Uterus (tissue), 4 donors: ENCODE data around the gene TOX2. TPM values are rescaled to one million over a fixed set of nuclear protein-coding genes. Genes with fewer than 3 reads are reported as not detected.

ENCODE experiments used
- DNase-seq, 2 donors: peaks; one replicate each; pipeline ENCODE4 v3.0.0-alpha.2; 2019 to 2020
- H3K27ac ChIP-seq, 2 donors: fragments of 200-600 bp; sonication (generic); 1 replicate in 1 of 2; 2 replicates in 1 of 2; pipeline ENCODE4 v1.5.1; 2016 to 2018
- H3K27me3 ChIP-seq, 2 donors: fragments of 200-600 bp; sonication (generic); one replicate each; pipeline ENCODE4 v1.5.1; 2018 to 2019; ENCODE audit warnings: control low read depth in 1 of 2
- H3K36me3 ChIP-seq, 2 donors: fragments of 200-600 bp; sonication (generic); one replicate each; pipeline ENCODE4 v1.5.1; 2019; ENCODE audit warnings: control low read depth in 1 of 2
- H3K4me1 ChIP-seq, 2 donors: fragments of 200-600 bp; sonication (generic); one replicate each; pipeline ENCODE4 v1.5.1; 2018 to 2019; ENCODE audit warnings: control low read depth in 1 of 2
- H3K4me3 ChIP-seq, 2 donors: fragments of 200-600 bp; sonication (generic); 1 replicate in 1 of 2; 2 replicates in 1 of 2; pipeline ENCODE4 v1.5.1; 2018 to 2019; ENCODE audit warnings: mild to moderate bottlenecking in 1 of 2
- H3K9me3 ChIP-seq, 2 donors: fragments of 200-600 bp; sonication (generic); one replicate each; pipeline ENCODE4 v1.5.1; 2019; ENCODE audit warnings: control low read depth in 1 of 2
- POLR2A ChIP-seq, 2 donors: fragments of 450-650 bp; IDR thresholded peaks; one replicate each; pipeline ENCODE4 v1.6.1; 2016; ENCODE audit warnings: antibody characterized with exemption in 2 of 2, mild to moderate bottlenecking in 1 of 2, moderate library complexity in 1 of 2
- intact Hi-C: fragments of 100-400 bp; cut with DNase I; formaldehyde crosslinking; loops from one replicate; pipeline ENCODE4 v1.15.1; 2023; ENCODE audit warnings: low total_unique reads
- total RNA-seq, 4 donors: library from RNA; depleted of rRNA in 3 of 4; stranded (reverse); fragments of >200 nt in 3 of 4; gene quantifications; one replicate each; pipeline versions ENCODE4 v1.1.0 to v1.2.4, GENCODE V29; 2014 to 2023
- TF ChIP-seq, protein P1 (sequence below), 4 experiments: fragments of 200-600 bp in 2 of 4; fragments of 450-650 bp in 2 of 4; sonication (generic) in 2 of 4; IDR thresholded peaks; one replicate each; pipeline ENCODE4 v1.5.1; 2016 to 2019; ENCODE audit warnings: antibody characterized with exemption in 4 of 4, mild to moderate bottlenecking in 2 of 4, moderate library complexity in 1 of 4
- donor health status: DM: yes; HTN: yes; CAD: no.

TOX2 gene
- total RNA-seq, 4 donors from 2014 or later: 0.26 to 4.8 (median 0.28) TPM; not detected in 1

DNA sequence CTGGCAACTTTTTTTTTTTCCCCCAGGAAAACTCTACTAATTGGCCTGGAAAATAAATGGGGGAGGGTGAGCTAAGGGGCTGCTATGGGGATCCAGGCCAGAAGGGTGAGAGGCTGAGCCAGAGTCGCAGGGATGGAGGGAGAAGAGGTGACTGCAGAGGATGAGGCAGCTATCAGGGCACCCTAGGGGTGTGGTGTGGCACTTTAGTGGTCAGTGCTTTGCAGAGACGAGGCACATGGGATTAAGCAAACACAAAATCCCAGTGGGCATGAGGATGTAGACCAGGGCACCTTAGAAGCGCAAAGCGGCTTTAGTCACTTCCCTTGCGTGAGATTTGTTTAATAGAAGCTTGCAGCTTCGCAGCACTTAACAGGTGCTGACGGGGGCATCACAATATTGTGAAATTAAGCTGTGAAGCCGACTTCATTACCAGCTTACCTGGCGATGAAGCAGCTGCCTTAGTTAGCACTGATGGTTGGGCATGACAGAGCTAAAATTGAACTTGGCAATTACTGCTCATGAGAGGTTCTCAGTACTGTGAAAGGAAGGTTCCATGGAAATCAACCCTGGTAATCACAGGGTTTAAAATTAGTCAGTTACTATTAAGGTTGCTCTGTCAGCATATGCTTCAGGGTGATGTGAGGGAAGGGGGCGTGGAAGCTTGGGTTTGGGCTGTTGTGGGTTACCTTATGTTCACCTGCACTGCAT, 26.0 kb downstream of the TOX2 start:
- no peak for DNase-seq
- intact Hi-C loops: no loop called here
- no peak overlapping the region for H3K4me3 ChIP-seq
- no peak for TF ChIP-seq POLR2A (IDR thresholded peaks at IDR 0.05)
- no peaks in the 10 kb centered on the region for H3K9me3 ChIP-seq
- no peaks in the 10 kb centered on the region for H3K36me3 ChIP-seq
- no peak overlapping the region for H3K27ac ChIP-seq
- H3K27me3 ChIP-seq: no peaks in the 10 kb centered on the region
- no peaks in the 10 kb centered on the region for H3K4me1 ChIP-seq

DNA sequence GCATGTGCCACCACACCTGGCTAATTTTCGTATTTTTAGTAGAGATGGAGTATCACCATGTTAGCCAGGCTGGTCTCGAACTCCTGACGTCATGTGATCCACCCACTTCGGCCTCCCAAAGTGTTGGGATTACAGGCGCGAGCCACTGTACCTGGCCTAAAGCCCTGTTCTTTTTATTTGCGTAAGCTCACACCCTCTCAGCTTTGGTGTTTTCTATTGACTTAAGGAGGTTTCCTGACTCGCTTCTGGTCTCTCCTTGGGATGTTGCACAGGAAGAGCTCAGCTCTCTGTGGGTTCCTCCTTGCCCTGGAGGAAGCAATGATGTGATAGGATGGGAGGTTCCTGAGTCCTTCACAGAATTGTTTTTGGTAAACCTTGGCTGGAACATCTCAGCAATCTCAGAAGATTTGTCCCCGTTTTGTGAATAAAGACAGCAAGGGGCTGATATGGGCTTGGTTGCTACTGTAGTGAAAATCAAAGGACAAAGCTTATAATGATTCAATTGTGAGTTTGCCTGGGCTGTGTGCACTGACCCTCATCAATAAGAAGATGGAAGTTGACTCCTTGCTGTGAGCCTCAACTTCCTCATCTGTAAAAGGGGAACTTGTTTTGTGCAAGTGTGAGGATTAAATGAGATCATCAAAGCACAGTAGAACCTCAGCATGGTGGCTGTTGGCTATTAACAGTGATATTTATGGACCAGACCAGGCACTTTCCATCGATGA, 27.0 kb downstream of the TOX2 start:
- no peak for DNase-seq
- Histone ChIP-seq H3K27ac (no peak overlapping the region), H3K36me3 (no peaks in the 10 kb centered on the region), H3K9me3 (no peaks in the 10 kb centered on the region), H3K4me3 (no peak overlapping the region), H3K4me1 (no peaks in the 10 kb centered on the region), H3K27me3 (no peaks in the 10 kb centered on the region)
- intact Hi-C loops: no loop called here
- TF ChIP-seq, protein P1, sequence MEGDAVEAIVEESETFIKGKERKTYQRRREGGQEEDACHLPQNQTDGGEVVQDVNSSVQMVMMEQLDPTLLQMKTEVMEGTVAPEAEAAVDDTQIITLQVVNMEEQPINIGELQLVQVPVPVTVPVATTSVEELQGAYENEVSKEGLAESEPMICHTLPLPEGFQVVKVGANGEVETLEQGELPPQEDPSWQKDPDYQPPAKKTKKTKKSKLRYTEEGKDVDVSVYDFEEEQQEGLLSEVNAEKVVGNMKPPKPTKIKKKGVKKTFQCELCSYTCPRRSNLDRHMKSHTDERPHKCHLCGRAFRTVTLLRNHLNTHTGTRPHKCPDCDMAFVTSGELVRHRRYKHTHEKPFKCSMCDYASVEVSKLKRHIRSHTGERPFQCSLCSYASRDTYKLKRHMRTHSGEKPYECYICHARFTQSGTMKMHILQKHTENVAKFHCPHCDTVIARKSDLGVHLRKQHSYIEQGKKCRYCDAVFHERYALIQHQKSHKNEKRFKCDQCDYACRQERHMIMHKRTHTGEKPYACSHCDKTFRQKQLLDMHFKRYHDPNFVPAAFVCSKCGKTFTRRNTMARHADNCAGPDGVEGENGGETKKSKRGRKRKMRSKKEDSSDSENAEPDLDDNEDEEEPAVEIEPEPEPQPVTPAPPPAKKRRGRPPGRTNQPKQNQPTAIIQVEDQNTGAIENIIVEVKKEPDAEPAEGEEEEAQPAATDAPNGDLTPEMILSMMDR (IDR thresholded peaks at IDR 0.05): no peak
- TF ChIP-seq POLR2A (IDR thresholded peaks at IDR 0.05): no peak

DNA sequence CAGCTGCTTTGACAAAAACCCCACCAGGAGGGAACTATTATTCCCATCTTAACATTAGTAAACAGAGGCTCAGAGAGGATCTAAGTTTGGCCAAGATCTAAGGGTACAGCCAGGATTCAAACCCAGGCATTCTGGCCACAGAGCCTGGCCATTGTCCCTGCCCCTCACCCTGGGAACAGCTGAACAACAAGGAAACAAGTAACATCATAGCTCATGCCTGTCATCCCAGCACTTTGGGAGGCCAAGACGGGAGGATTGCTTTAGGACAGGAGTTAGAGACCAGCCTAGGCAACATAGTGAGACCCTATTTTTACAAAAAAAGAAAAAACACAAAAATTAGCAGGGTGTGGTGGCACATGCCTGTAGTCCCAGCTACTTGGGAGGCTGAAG, 27.5 kb downstream of the TOX2 start:
- no peaks in the 10 kb centered on the region for H3K9me3 ChIP-seq
- H3K4me1 ChIP-seq: no peaks in the 10 kb centered on the region
- intact Hi-C loops: no loop called here
- no peaks in the 10 kb centered on the region for H3K27me3 ChIP-seq
- H3K27ac ChIP-seq: no peak overlapping the region
- DNase-seq: no peak
- TF ChIP-seq, protein P1 (IDR thresholded peaks at IDR 0.05): no peak
- TF ChIP-seq POLR2A (IDR thresholded peaks at IDR 0.05): no peak
- H3K36me3 ChIP-seq: no peaks in the 10 kb centered on the region
- no peak overlapping the region for H3K4me3 ChIP-seq

DNA sequence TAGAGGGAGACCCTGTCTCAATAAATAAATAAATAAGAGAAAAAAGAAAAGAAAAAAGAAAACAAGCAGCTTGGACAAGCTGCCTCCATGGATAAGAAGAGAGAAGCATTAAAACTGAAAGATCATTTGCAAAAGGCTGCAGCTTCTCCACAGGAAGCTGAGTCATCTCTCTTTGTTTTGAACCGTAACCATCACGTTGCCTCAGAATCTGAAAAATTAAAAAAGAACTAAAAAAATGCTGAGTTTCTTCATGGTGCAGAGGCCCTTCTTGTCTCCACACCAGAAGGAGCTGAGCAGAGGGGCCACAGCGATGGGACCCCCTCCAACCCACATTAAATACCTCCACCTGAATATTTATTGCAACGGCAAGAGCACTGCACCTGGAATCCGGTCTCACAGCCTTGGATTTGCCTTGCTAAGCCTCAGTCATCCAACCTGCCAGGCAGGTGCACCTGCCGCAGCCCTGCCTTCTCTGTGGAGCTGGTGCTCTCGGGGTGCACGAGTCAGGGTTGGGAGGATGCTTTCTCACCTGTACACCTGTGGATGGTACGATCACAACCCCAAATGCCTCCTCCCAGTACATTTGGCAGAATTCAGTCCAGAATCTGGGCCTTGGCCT, 28.1 kb downstream of the TOX2 start:
- intact Hi-C loops: no loop called here
- TF ChIP-seq, protein P1 (IDR thresholded peaks at IDR 0.05): no peak
- TF ChIP-seq POLR2A (IDR thresholded peaks at IDR 0.05): no peak
- no peak for DNase-seq
- Histone ChIP-seq H3K27me3 (no peaks in the 10 kb centered on the region), H3K36me3 (no peaks in the 10 kb centered on the region), H3K4me3 (no peak overlapping the region), H3K27ac (no peak overlapping the region), H3K4me1 (no peaks in the 10 kb centered on the region), H3K9me3 (no peaks in the 10 kb centered on the region)

DNA sequence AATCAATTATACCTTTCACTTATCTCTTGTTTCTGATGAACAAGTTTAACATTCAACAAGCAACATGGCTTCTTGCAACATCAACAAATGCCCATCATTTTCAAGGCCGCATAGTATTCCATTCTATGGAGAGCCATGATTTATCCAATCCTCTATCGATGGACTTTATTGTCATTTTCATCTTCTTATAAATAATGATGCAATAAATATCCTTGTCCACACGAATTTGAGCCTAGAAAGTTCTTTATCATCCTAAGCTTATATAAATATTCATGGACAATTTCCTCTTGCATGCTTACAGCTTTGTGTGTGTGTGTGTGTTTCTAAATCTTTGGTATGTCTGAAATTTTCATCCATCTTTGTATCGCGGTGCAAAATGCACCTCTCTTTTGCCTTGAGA, 29.1 kb downstream of the TOX2 start:
- Histone ChIP-seq H3K9me3 (no peaks in the 10 kb centered on the region), H3K27me3 (no peaks in the 10 kb centered on the region), H3K27ac (no peak overlapping the region), H3K4me3 (no peak overlapping the region), H3K36me3 (no peaks in the 10 kb centered on the region), H3K4me1 (no peaks in the 10 kb centered on the region)
- TF ChIP-seq, protein P1 (IDR thresholded peaks at IDR 0.05): no peak
- TF ChIP-seq POLR2A (IDR thresholded peaks at IDR 0.05): no peak
- DNase-seq: no peak
- intact Hi-C loops: no loop called here
